ENCODE measurements around the gene ZNF491.
"Not testable (repeated sequence)": the region's sequence is repeated elsewhere in the genome, so short reads cannot be mapped to it uniquely, and the experiment has no call there.

ZNF491 gene

DNA sequence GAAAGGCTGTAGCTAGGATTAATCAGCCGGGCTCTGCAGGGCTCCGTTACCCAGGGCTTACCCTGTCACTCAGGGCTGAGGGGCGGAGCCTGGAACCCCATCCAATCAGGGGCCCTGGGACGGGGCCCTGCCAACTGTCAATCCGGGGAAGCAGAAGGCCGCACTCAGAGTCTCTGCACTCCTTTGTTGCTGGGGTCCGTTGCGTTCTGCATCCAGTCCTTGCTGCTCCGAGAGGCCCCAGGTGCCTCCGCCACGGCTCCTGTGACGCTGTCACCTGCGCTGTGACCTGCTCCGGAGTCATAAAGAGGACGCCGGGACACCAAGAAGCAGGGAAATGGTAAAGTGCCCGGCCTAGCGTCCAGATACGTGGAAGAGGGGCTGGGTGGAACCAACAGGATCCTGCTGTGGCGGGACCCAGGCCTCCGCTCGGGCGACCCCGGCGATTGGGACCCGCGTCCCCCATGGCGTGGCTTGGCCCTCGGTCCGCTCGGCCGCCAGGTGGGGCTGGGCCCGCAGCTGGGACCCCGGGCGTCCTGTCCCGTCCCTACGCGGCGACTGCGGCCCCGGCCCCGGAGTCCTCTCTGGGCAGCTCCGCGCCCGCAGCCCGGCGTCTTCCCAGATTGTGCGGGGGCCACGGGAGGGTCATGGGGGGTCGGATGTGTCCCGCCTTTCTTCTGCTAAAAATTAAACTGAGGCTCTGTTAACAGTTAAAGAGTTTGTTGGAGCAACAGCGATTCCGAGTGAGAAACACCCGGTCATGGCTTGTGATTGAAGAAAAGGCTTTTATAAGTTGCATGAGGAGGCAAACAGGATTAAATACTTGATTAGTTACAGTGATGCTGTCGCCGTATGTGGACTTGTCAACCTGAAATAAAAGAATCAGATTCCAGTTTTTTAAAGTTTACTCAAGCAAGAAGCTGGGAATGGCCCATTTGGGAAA lies at the start of gene ZNF491:
ZNF491 (plus strand) TSS at position 133 of the 940 bp plus-strand sequence. CDS start 7,431 bp downstream, outside the sequence.
- peak; percentile 74 for DNase-seq

DNA sequence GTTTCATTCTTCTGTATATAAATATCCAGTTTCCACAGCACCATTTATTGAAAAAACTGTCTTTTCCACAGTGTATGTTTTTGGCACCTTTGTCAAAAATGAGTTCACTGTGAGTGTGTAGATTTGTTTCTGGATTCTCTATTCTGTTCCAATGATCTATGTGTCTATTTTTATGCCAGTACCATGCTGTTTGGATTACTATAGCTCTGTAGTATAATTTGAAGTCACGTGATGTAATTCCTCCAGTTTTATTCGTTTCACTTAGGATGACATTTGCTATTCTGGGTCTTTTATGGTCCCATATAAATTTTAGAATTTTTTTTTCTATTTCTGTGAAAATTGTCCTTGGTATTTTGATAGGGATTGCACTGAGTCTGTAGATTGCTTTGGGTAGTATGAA lies 48.6 kb upstream of the ZNF491 start:
- DNase-seq, result no peak

DNA sequence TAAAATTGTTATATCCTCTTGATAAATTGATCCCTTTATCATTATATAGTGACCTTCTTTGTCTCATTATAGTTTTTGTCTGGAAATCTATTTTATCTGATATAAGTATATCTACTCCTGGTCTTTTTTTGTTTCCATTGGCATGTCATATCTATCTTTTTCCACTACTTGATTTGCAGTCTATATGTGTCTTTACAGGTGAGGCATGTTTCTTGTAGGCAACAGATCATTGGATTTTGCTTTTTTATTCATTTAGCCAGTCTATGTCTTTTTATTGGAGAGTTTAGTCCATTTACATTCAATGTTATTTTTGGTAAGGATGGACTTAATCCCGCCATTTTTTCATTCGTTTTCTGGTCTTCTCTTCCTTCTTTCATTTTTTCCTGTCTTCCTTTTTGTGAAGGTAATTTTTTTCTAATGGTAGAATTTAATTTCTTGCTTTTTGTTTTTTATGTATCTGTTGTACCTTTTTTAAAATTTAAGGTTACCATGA lies 46.0 kb upstream of the ZNF491 start:
- no peak for DNase-seq

DNA sequence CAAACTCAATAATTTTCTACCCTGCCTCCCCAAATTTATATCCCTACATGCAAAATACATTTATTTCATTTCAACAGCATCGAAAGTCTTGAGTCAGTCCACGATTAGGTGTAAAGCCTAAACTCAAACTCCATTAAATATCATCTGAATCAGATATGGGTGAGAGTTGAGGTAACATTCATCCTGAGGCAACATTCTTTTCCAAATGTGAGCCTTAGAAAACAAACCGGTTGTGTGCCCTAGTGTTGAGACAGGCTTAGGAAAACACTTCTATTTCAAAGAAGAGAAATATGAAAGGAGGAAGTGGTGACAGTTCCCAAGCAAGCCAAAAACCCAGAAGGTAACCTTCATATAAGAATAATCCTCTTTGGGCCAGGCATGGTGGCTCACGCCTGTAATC lies 43.7 kb upstream of the ZNF491 start:
- DNase-seq, result no peak

DNA sequence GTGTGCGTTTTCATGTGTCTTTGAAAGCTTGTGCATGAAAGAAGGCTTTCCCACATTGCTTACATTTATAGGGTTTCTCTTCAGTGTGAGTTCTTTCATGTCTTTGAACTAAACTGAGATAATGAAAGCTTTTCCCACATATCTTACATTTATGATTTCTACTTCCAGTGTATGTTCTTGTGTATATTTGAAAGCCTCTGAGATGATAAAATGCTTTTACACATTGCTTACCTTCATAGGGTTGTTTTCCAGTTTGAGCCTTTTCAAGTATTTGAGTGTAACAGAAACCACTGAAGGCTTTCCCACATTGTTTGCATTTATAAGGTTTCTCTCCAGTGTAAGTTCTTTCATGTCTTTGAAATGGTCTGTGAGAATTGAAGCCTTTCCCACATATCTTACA lies 41.4 kb upstream of the ZNF491 start:
- no peak for DNase-seq

DNA sequence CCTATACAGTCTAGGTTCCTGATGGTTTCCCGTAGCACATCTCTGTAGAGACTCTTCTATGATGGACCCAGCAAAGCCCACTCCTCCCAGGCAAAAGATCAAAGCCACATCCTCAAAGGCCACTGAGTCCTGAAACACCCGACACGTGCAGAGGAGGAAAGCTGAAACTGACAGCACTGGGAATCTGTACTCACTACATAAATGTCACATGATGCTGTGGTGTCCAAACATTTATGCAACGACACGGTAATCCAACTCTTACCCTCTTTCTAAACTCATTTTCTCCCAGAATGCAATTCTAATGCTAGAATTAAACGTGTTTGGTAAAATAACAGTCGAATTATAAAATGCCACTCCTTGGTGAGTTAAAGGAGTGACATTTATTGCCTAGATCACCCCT lies 38.5 kb upstream of the ZNF491 start:
- DNase-seq, result no peak

DNA sequence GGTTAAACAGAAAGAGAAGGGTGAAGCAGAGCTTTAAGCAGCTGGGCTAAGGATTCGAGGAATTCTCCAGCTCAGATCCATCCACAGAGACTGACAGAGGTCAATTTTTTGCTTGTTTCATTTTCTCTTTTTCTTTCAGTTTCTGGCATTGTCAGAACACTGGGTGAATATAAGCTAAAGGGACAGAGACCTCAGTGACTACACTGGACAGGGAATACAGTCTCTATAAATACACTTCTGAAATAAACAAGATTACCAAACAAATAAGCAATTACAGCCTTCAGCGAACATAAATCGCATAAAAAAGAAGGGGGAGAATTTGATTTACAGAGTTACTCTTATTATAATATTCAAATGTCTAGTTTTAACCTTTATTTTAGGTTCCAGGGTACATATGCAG lies 35.2 kb upstream of the ZNF491 start:
- DNase-seq, result no peak

DNA sequence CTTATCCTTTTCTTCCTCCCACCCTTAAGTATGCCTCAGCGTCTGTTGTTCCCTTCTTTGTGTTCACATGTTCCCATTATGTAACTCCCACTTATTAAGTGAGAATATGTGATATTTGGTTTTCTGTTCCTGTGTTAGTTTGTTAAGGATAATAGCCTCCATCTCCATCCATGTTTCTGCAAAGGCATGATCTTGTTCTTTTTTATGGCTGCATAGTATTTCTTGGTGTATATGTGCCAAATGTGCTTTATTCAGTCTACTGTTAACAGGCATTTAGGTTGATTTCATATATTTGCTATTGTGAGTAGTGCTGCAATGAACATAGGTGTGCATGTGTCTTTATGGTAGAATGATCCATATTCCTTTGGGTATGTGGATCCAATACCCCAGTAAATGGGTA lies 34.7 kb upstream of the ZNF491 start:
- DNase-seq, result no peak

DNA sequence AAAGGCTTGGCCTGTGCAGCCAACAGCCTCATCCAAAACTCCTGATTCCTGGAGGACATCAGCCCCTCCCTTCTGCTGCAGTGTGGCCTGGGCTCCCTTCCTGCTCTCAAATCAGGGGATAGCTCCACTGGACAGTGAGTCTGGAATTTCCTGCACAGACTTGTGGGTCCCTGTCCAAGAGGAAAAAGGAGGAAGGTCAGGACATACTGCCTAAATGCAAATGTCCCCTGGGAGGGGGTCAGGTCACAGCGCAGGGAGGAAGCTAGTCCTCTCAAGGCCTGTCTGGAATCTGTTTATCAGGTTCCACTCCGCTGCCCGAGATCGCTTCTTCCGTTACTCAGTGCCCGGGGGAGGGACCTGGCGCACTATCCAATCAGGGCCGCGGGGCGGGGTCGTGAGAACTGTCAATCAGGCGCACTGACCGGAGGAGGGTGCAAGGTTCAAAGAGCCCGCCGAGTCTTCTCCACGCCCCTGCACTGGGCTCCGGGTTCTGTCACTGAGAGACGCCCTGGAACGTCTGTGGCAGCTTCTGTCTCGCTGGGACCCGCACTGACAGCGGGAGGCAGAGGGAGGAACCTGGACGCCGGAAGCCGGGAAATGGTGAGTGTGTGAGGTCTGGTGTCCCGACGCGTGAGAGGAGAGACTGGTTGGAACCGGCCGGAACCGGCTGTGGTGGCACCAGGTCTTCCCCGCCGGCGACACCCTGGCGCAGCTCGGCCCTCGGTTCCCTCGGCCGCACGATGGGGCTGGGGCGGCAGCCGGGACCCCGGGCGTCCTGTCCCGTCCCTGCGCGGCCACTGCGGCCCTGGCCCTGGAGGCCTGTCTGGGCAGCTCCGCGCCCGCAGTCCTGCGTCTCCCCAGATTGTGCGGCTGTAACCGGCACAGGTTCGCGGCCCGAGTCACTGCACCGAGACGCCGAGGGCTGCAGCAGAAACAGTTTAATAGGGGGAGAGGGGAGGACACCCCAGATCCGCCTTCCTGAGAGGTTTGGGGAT lies 31.4 kb upstream of the ZNF491 start, which contains the start of gene ZNF441:
ZNF441 (plus strand) TSS at position 404 of the 995 bp plus-strand sequence; CDS start at position 598, 194 bp downstream.
- DNase-seq, result peak; percentile 10

DNA sequence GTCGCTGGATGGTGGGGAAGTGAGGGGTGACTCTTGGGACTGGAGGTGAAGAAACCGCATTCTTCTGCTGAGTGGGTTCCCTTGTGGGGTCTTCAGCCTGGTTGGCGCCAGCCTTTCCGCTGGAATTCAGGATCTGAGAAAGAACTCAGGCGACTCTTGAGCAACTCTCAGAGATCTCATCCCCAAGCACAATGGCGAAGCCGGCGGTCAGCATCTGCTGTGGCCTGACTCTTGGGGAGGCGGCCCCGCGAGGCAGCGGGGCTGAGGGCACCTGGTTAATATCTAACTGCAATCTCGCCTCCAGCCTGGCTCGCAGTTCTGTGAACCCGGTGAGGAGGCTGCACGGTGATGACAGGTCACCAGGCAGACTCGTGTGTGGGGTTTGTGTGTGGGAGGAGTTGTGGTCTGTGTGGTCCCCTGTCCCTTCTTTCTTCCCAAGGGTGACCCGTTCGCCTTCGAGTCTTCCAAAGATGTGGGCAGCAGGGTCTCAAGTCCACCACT lies 30.6 kb upstream of the ZNF491 start:
- DNase-seq, result no peak

DNA sequence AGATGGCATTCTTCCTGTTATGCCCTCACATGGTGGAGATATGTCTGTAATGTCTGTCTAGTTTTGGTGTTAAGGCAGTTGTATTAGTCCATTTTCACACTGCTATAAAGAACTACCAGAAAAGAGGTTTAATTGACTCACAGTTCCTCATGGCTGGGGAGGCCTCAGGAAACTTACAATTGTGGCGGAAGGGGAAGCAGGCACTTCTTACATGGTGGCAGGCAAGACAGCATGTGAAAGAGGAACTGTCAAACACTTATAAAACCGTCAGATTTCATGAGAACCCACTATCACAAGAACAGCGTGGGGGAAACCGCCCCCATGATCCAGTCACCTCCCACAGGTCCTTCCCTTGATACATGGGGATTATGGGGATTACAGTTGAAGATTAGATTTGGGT lies 28.3 kb upstream of the ZNF491 start:
- DNase-seq, result no peak

DNA sequence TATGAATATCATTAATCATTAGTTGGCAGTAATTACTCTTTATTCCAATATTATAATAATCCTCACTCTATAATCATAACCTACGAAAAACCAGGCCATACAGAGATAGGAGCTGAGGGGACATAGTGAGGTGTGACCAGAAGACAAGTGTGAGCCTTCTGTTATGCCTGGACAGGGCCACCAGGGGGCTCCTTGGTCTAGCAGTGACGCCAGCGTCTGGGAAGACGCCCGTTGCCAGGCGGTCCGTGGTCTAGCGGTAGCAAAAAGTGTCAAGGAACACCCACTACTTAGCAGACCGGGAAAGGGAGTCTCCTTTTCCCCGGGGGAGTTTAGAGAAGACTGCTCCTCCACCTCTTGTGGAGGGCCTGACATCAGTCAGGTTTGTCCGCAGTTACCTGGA lies 26.8 kb upstream of the ZNF491 start:
- not testable (repeated sequence) for DNase-seq

DNA sequence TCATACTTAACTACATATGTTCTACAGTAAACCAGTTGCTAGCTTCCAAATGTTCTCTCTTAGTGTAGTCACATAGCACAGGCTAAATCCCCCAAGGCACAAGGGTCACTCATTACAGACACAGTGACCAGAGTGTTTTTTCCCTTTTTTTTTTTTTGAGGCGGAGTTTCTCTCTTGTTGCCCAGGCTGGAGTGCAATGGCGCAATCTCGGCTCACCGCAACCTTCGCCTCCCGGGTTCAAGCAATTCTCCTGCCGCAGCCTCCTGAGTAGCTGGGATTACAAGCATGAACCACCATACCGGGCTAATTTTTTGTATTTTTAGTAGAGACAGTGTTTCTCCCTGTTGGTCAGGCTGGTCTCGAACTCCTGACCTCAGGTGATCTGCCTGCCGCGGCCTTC lies 21.7 kb upstream of the ZNF491 start:
- DNase-seq, result not testable (repeated sequence)

DNA sequence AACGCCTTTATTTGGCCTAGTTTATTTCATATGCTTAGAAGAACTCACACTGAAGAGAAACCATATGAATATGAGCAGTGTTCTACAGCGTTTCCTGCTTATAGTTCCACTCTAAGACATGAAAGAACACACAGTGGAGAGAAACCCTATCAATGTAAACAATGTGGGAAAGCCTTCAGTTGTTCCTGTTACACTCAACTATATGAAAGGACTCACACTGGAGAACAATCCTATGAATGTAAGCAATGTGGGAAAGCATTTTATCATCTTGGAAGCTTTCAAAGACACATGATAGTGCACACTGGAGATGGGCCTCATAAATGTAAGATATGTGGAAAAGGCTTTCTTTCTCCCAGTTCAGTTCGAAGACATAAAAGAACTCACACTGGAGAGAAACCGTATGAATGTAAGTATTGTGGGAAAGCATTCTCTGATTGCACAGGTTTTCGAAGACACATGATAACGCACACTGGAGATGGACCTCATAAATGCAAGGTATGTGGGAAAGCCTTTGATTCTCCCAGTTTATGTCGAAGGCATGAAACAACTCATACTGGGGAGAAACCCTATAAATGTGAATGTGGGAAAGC lies 17.8 kb upstream of the ZNF491 start:
- DNase-seq, result no peak

DNA sequence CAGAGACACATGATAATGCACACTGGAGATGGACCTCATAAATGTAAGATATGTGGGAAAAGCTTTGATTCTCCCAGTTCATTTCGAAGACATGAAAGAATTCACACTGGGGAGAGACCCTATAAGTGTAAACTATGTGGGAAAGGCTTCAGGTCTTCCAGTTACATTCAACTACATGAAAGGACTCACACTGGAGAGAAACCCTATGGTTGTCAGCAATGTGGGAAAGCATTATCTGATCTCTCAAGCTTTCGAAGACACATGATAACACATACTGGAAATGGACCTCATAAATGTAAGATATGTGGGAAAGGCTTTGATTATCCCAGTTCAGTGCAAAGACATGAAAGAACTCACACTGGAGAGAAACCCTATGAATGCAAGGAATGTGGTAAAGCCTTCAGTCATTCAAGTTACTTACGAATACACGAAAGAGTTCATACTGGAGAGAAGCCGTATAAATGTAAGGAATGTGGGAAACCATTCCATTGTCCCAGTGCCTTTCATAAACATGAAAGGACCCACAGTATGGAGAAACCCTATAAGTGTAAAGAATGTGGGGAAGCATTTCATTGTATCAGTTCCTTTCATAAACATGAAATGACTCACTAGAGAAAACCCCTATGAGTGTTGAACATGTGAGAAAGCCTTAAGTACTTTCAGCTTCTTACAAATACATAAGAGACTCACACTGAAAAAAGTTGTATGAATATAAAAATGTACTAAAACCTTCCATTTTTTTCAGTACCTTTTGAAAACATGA lies 16.8 kb upstream of the ZNF491 start:
- no peak for DNase-seq

DNA sequence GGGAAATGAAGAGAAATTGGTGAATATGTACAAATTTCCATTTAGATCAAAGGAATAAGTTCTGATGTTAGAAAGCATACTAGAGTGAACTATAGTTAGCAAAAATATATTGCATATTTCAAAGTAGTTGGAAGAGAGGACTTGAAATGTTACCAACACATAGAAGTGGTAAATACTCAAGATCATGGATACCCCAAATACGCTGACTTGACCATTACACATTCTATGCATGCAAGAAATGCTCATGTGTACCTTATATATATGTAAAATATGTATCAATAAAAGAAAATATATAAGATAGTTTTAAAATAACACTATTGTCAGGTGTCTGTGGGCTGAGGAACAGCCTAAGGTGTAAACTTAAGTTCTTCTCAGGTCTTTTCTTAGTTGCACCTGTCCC lies 14.6 kb upstream of the ZNF491 start:
- no peak for DNase-seq

DNA sequence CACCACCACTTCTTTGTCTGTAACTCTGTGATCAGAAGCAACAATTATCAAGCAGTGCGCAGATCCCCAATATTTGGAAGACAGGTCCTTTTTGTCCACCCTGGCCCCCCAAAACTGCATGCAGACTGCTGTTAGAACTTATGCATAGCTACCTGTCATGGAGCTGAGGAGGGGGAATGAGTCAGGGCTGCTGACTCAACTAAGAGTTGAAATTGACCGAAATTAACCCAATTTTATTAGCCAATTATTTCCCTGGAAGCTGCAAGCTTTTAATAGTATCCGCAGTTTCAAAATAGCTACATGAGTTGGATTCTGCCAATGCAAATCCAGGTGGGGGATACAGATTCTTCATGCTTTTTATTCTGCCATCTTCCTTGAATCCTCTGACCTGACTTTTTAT lies 14.0 kb upstream of the ZNF491 start:
- no peak for DNase-seq

DNA sequence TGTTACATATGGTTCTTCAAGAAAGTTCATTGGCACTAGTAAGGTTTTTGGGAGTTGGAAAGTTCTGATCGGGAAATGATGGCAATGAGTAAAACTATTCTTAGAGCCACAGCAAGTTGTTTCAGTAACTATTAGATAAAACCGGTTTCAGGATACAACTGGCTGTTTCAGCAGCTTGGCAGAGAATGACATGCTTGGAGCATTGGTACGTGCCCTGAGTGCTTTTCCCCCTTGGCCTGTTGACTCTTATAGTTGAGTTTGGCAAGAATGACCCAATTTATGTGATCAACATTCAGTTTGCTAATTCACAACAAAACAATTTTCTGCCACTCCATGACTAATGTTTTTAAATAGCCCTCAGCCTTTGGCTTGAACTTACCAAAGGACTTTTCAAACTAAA lies 10.8 kb upstream of the ZNF491 start:
- DNase-seq, result no peak

DNA sequence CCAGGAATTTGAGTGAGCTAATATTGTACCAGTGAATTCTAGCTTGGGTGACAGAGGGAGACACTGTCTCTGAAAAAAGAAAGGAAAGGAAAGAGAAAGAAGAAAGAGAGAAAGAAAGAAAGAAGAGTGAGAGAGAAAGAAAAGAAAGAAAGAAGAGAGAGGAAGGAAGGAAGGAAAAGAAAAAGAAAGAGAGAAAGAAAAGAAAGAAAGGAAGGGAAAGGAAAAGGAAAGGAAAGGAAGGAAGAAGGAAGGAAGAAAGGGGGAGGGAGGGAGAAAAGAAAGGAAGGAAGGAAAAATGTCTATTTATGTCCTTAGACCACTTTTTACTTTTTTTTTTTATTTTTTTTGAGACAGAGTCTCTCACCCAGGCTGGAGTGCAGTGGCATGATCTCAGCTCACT lies 5.4 kb upstream of the ZNF491 start:
- no peak for DNase-seq

DNA sequence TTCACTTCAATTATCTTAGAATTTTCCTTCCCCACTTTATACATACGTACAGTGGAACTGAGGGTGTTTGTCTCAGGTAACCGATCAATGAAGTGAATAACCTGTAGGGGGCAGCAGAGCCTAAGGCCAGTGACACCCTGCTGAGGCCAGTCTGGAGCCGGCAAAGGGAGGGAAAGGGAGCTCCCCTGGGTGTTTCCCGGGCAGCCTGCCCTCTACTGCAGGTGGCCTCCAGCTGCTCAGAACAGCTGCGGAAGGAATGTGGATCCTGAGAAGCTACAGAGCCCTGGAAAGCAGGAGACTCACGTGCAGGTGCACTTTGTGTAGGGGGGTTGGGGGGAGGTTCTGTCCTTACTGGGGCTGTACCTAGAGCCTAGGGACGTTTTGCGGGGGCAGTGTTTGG lies 832 bp upstream of the ZNF491 start:
- peak; percentile 76 for DNase-seq

DNA sequence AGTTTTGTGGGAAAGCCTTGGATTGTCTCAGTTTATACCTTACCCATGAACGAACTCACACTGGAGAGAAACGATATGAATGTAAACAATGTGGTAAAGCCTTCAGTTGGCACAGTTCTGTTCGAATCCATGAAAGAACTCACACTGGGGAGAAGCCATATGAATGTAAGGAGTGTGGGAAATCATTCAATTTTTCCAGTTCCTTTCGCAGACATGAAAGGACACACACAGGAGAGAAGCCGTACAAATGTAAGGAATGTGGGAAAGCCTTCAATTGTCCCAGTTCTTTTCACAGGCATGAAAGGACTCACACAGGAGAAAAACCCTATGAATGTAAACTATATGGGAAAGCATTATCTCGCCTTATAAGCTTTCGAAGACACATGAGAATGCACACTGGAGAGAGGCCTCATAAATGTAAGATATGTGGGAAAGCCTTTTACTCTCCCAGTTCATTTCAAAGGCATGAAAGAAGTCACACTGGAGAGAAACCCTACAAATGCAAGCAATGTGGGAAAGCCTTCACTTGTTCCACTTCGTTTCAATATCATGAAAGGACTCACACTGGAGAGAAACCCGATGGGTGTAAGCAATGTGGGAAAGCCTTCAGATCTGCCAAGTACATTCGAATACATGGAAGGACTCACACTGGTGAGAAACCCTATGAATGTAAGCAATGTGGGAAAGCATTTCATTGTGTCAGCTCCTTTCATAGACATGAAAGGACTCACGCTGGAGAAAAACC lies 8.2 kb downstream of the ZNF491 start:
- DNase-seq, result no peak

All from NCI-H1436 treated with DMSO at 0.1 percent for 48 hours (cell line).